Ectodermal cell (in vitro differentiated cells): Measurements from ENCODE around the gene ATL2.

ENCODE experiments used
- H3K27ac ChIP-seq: 2 replicates; pipeline ENCODE4 v1.7.0; 2013; ENCODE audit warnings: mild to moderate bottlenecking, low read depth, low read length; ENCODE audit not compliant: insufficient read depth, poor library complexity, severe bottlenecking
- H3K27me3 ChIP-seq: 2 replicates; pipeline ENCODE4 v1.7.0; 2013; ENCODE audit warnings: mild to moderate bottlenecking, low read length; ENCODE audit not compliant: insufficient read depth, control insufficient read depth, poor library complexity, severe bottlenecking
- H3K36me3 ChIP-seq: one replicate; pipeline ENCODE4 v1.7.0; 2013; ENCODE audit warnings: low read length; ENCODE audit not compliant: control insufficient read depth, insufficient read depth
- H3K4me1 ChIP-seq: one replicate; pipeline ENCODE4 v1.7.0; 2013; ENCODE audit warnings: low read length; ENCODE audit not compliant: control insufficient read depth, insufficient read depth
- H3K4me3 ChIP-seq: 2 replicates; pipeline ENCODE4 v1.7.0; 2013; ENCODE audit warnings: low read depth, low read length, control low read depth; ENCODE audit not compliant: insufficient read depth
- H3K9me3 ChIP-seq: 2 replicates; pipeline ENCODE4 v1.7.0; 2013; ENCODE audit warnings: mild to moderate bottlenecking, low read length, moderate library complexity; ENCODE audit not compliant: control insufficient read depth
- WGBS, 2 experiments: methylation state at CpG; one replicate each; pipeline ENCODE4 v1.1.7; 2013; ENCODE audit warnings: missing lambda C conversion rate in 2 of 2; 5-methylcytosine and 5-hydroxymethylcytosine counted together

ATL2 gene

GRCh38 chr2:38251940-38252339 lies 125.1 kb downstream of the ATL2 start:
- Histone ChIP-seq H3K9me3 (no peaks in the 10 kb centered on the region), H3K27ac (no peak overlapping the region), H3K36me3 (no peaks in the 10 kb centered on the region), H3K4me3 (no peak overlapping the region), H3K27me3 (no peaks in the 10 kb centered on the region), H3K4me1 (peaks cover 10% of the 10 kb centered on the region)
- 75 to 76% methylated on average over 1 of the region's 1 CpG for WGBS, 2 experiments

GRCh38 chr2:38248707-38249106 lies 128.4 kb downstream of the ATL2 start:
- WGBS, 2 experiments, result 92% methylated on average over 2 of the region's 2 CpGs; no CpG with 5 or more reads in 1 of the 2 experiments
- no peaks in the 10 kb centered on the region for H3K9me3 ChIP-seq
- H3K4me1 ChIP-seq, result peaks cover 10% of the 10 kb centered on the region
- no peaks in the 10 kb centered on the region for H3K27me3 ChIP-seq
- H3K36me3 ChIP-seq, result no peaks in the 10 kb centered on the region
- H3K27ac ChIP-seq, result no peak overlapping the region
- no peak overlapping the region for H3K4me3 ChIP-seq

GRCh38 chr2:38248255-38248654 lies 128.8 kb downstream of the ATL2 start:
- no peaks in the 10 kb centered on the region for H3K27me3 ChIP-seq
- no peak overlapping the region for H3K27ac ChIP-seq
- peaks cover 10% of the 10 kb centered on the region for H3K4me1 ChIP-seq
- 51 to 63% methylated on average over 3 to 4 of the region's 4 CpGs for whole genome bisulfite sequencing, 2 experiments
- no peaks in the 10 kb centered on the region for H3K36me3 ChIP-seq
- no peak overlapping the region for H3K4me3 ChIP-seq
- no peaks in the 10 kb centered on the region for H3K9me3 ChIP-seq

GRCh38 chr2:38246105-38246504 lies 131.0 kb downstream of the ATL2 start:
- no peak overlapping the region for H3K4me3 ChIP-seq
- no peaks in the 10 kb centered on the region for H3K36me3 ChIP-seq
- no peaks in the 10 kb centered on the region for H3K9me3 ChIP-seq
- peaks cover 10% of the 10 kb centered on the region for H3K4me1 ChIP-seq
- no peaks in the 10 kb centered on the region for H3K27me3 ChIP-seq
- WGBS, 2 experiments, result 84 to 94% methylated on average over 3 of the region's 3 CpGs
- H3K27ac ChIP-seq, result no peak overlapping the region

- H3K27me3 ChIP-seq, result no peaks in the 10 kb centered on the region
- H3K4me1 ChIP-seq, result peaks cover 10% of the 10 kb centered on the region
- no peaks in the 10 kb centered on the region for H3K36me3 ChIP-seq
- no peak overlapping the region for H3K27ac ChIP-seq
- H3K9me3 ChIP-seq, result no peaks in the 10 kb centered on the region
- no peak overlapping the region for H3K4me3 ChIP-seq
- 92 to 97% methylated on average over 4 to 5 of the region's 5 CpGs for WGBS, 2 experiments
These were observed 131.9 kb downstream of the ATL2 start for GRCh38 chr2:38245114-38245641.

- H3K9me3 ChIP-seq, result no peaks in the 10 kb centered on the region
- H3K4me1 ChIP-seq, result peaks cover 10% of the 10 kb centered on the region
- H3K27me3 ChIP-seq, result no peaks in the 10 kb centered on the region
- 94% methylated on average over 8 of the region's 8 CpGs for WGBS, 2 experiments
- no peaks in the 10 kb centered on the region for H3K36me3 ChIP-seq
- H3K4me3 ChIP-seq, result no peak overlapping the region
- H3K27ac ChIP-seq, result no peak overlapping the region
These were observed 132.8 kb downstream of the ATL2 start for GRCh38 chr2:38244301-38244700.
